Smooth muscle cell (in vitro differentiated cells): ENCODE results near the gene LTF. TPM values are rescaled to one million over a fixed set of nuclear protein-coding genes. Genes with fewer than 3 reads are reported as not detected.

Source experiments
- DNase-seq: peaks from one replicate; lab custom pipeline; 2025; ENCODE audit not compliant: unreplicated experiment; lab: John Stamatoyannopoulos, UW
- H2AFZ ChIP-seq: fragments of 200-600 bp; sonication (generic); 2 replicates; pipeline ENCODE4 v1.6.0; 2016; ENCODE audit warnings: antibody characterized with exemption, low read depth, mild to moderate bottlenecking
- H3F3A ChIP-seq: fragments of 200-600 bp; sonication (generic); 2 replicates; pipeline ENCODE4 v1.6.0; 2017; ENCODE audit warnings: antibody characterized with exemption, low read depth
- H3K27ac ChIP-seq: fragments of 200-600 bp; sonication (generic); 2 replicates; pipeline ENCODE4 v1.5.1; 2016; ENCODE audit warnings: low read depth, mild to moderate bottlenecking
- H3K27me3 ChIP-seq: fragments of 200-600 bp; sonication (generic); 2 replicates; pipeline ENCODE4 v1.6.1; 2016; ENCODE audit warnings: low read depth, mild to moderate bottlenecking
- H3K36me3 ChIP-seq: fragments of 200-600 bp; sonication (generic); 2 replicates; pipeline ENCODE4 v1.5.1; 2016; ENCODE audit warnings: low read depth
- H3K4me1 ChIP-seq: fragments of 200-600 bp; sonication (generic); 2 replicates; pipeline ENCODE4 v1.5.1; 2016; ENCODE audit warnings: low read depth
- H3K4me2 ChIP-seq: fragments of 200-600 bp; sonication (generic); 2 replicates; pipeline ENCODE4 v1.6.0; 2016; ENCODE audit warnings: mild to moderate bottlenecking
- H3K4me3 ChIP-seq: fragments of 200-600 bp; sonication (generic); 2 replicates; pipeline ENCODE4 v1.5.1; 2016; ENCODE audit warnings: mild to moderate bottlenecking
- H3K79me2 ChIP-seq: fragments of 200-600 bp; sonication (generic); 2 replicates; pipeline ENCODE4 v1.6.0; 2016; ENCODE audit warnings: low read depth, mild to moderate bottlenecking
- H3K9ac ChIP-seq: fragments of 200-600 bp; sonication (generic); 2 replicates; pipeline ENCODE4 v1.6.0; 2016; ENCODE audit warnings: low read depth
- H3K9me3 ChIP-seq: fragments of 200-600 bp; sonication (generic); replicated peaks from 2 replicates; pipeline ENCODE4 v1.5.1; 2016; ENCODE audit warnings: low read depth
- H4K20me1 ChIP-seq: fragments of 200-600 bp; sonication (generic); 2 replicates; pipeline ENCODE4 v1.6.0; 2016; ENCODE audit warnings: low read depth
- CTCF ChIP-seq: fragments of 200-600 bp; sonication (generic); IDR thresholded peaks from 2 replicates; pipeline ENCODE4 v1.5.1; 2017; ENCODE audit warnings: borderline replicate concordance, mild to moderate bottlenecking, antibody characterized with exemption; ENCODE audit not compliant: insufficient read depth, poor library complexity, severe bottlenecking
- WGBS: methylation state at CpG from one replicate; pipeline ENCODE4 v1.1.7; 2016; ENCODE audit warnings: low lambda C conversion rate; 5-methylcytosine and 5-hydroxymethylcytosine counted together
- polyA plus RNA-seq: library from polyadenylated mRNA; unstranded; fragments of >200 nt; fragmentation: Nextera tagmentation; extraction: Ambion mirVana; gene quantifications from 2 replicates; pipeline ENCODE4 v1.2.1, GENCODE V29; 2016
- total RNA-seq: library from RNA; depleted of rRNA; stranded (reverse); fragments of >200 nt; gene quantifications from 2 replicates; pipeline ENCODE4 v1.2.3, GENCODE V29; 2014

Gene LTF
- total and polyA plus RNA-seq, 2 experiments from 2014 or later: not detected

DNA sequence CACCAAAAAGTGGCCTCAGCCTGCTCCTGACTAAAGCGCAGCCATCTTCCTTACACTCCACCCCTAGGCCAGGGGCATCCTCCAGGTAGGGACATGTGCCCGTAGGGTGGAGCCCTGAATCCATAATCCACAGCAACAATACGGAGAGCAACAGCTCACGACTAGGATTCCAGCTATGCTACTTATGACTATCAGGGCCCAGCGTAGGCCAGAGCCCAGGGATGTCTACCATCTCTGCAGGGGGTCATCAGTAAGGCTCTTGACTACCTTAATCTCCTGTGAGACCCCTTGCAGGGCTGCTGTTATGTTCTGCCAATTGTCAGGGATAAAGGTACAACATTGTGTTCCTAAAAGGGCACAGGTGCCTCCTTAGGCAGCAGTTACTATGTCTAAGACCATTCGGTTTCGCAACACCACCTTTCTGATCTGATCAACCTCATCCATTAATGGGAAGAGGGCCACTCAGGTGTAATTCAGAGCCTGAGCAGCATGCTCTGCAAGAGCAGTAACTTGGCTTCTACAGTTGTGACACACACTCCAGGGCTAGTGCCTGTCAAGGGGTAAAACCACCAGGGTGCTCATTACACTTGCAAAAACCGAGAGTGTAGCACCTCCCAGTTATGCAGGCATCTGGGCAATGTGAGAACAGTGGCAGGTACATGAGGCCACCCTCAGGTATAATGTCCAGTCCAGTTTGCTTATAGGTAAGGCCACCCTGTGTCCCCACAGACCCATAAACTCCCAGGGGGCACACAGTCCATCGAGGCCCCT, 46.7 kb downstream of the LTF start:
- Histone ChIP-seq H3K27me3 (peaks cover 9% of the 10 kb centered on the region), H3K9ac (no peak overlapping the region), H3K36me3 (no peaks in the 10 kb centered on the region), H2AFZ (no peak overlapping the region), H3K9me3 (no peaks in the 10 kb centered on the region), H3K4me3 (no peak overlapping the region), H4K20me1 (no peaks in the 10 kb centered on the region), H3K4me1 (no peaks in the 10 kb centered on the region), H3K27ac (no peak overlapping the region), H3K79me2 (no peaks in the 10 kb centered on the region), H3K4me2 (no peak overlapping the region), H3F3A (no peaks in the 10 kb centered on the region)
- no peak for TF ChIP-seq CTCF
- no peak for DNase-seq
- 78% methylated on average over 9 of the region's 9 CpGs for whole genome bisulfite sequencing

- no peak for DNase-seq
- Histone ChIP-seq H3K4me2 (no peak overlapping the region), H3K36me3 (no peaks in the 10 kb centered on the region), H4K20me1 (no peaks in the 10 kb centered on the region), H3K4me3 (no peak overlapping the region), H3K27me3 (peaks cover 19% of the 10 kb centered on the region), H3K9me3 (no peaks in the 10 kb centered on the region), H2AFZ (no peak overlapping the region), H3K4me1 (no peaks in the 10 kb centered on the region), H3K27ac (no peak overlapping the region), H3F3A (no peaks in the 10 kb centered on the region), H3K79me2 (no peaks in the 10 kb centered on the region), H3K9ac (no peak overlapping the region)
- TF ChIP-seq CTCF: no peak
- WGBS: 65% methylated on average over 7 of the region's 7 CpGs
Measured at GRCh38 chr3:46416811-46417510, 47.7 kb downstream of the LTF start.

- Histone ChIP-seq H3K4me2 (no peak overlapping the region), H3F3A (no peaks in the 10 kb centered on the region), H3K27me3 (peaks cover 23% of the 10 kb centered on the region), H3K36me3 (no peaks in the 10 kb centered on the region), H2AFZ (no peak overlapping the region), H3K27ac (no peak overlapping the region), H4K20me1 (no peaks in the 10 kb centered on the region), H3K4me3 (no peak overlapping the region), H3K4me1 (no peaks in the 10 kb centered on the region), H3K79me2 (no peaks in the 10 kb centered on the region), H3K9ac (no peak overlapping the region), H3K9me3 (no peaks in the 10 kb centered on the region)
- 81% methylated on average over 10 of the region's 10 CpGs for WGBS
- no peak for DNase-seq
- no peak for TF ChIP-seq CTCF
Measured at GRCh38 chr3:46416125-46416810, 48.4 kb downstream of the LTF start.
